ENCODE measurements around the gene LY6G6C. TPM values are rescaled to one million over a fixed set of nuclear protein-coding genes. Genes with fewer than 3 reads are reported as not detected.

LY6G6C gene
- total RNA-seq, 4 donors from 2014 or later, result not detected

DNA sequence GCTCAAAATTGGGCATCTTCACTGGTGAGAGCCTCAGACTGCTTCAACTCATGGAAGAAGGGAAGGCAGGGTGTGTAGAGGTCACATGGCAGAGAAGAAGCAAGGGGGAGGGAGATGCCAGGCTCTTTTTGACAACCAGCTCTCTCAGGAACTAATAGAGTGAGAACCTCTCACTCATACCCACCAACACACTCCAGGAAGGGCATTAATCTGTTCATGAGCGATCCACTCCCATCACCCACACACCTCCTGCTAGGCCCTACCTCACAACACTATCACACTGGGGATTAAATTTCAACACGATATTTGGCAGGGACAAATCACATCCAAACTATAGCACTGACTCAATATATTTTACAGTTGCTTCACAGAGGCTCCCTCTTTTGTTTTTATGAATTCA, 20.3 kb upstream of the LY6G6C start:
- no peak for TF ChIP-seq EP300 (IDR thresholded peaks at IDR 0.05)
- TF ChIP-seq POLR2A (IDR thresholded peaks at IDR 0.05; ENCODE audit: low read depth), result no peak
- no peak overlapping the region for H3K4me3 ChIP-seq
- WGBS, result 90% methylated on average over 2 of the region's 2 CpGs
- H3K4me1 ChIP-seq, result peaks cover 25 to 41% (median 37%) of the 10 kb centered on the region in 4 donors
- intact Hi-C loops (cut with DNase I), result no loop called here
- H3K36me3 ChIP-seq, result peaks cover 0 to 8% (median 0%) of the 10 kb centered on the region in 4 donors
- DNase-seq (ENCODE audit: extremely low spot score), result no peak
- H3K27ac ChIP-seq (replicated peaks in 1 of 4), result no peak overlapping the region
- H3K27me3 ChIP-seq, result no peaks in the 10 kb centered on the region
- no peaks in the 10 kb centered on the region for H3K9me3 ChIP-seq

GRCh38 chr6:31740397-31741223, 19.1 kb upstream of the LY6G6C start:
- intact Hi-C loops (cut with DNase I), result no loop called here
- peaks cover 29 to 41% (median 38%) of the 10 kb centered on the region in 4 donors for H3K4me1 ChIP-seq
- peaks cover 0 to 8% (median 0%) of the 10 kb centered on the region in 4 donors for H3K36me3 ChIP-seq
- peak overlapping the region; percentile 48 to 73 (median 68) for H3K27ac ChIP-seq (replicated peaks in 1 of 4)
- TF ChIP-seq EP300 (IDR thresholded peaks at IDR 0.05) (no peak), POLR2AphosphoS5 (IDR thresholded peaks at IDR 0.05) (no peak), POLR2A (IDR thresholded peaks at IDR 0.05; ENCODE audit: low read depth) (no peak)
- TF ChIP-seq, protein P1, sequence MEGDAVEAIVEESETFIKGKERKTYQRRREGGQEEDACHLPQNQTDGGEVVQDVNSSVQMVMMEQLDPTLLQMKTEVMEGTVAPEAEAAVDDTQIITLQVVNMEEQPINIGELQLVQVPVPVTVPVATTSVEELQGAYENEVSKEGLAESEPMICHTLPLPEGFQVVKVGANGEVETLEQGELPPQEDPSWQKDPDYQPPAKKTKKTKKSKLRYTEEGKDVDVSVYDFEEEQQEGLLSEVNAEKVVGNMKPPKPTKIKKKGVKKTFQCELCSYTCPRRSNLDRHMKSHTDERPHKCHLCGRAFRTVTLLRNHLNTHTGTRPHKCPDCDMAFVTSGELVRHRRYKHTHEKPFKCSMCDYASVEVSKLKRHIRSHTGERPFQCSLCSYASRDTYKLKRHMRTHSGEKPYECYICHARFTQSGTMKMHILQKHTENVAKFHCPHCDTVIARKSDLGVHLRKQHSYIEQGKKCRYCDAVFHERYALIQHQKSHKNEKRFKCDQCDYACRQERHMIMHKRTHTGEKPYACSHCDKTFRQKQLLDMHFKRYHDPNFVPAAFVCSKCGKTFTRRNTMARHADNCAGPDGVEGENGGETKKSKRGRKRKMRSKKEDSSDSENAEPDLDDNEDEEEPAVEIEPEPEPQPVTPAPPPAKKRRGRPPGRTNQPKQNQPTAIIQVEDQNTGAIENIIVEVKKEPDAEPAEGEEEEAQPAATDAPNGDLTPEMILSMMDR (IDR thresholded peaks at IDR 0.05), result no peak
- peak overlapping the region; percentile 69 to 78 (median 73) for H3K4me3 ChIP-seq
- 22% methylated on average over 29 of the region's 29 CpGs for WGBS
- DNase-seq (ENCODE audit: extremely low spot score), result no peak
- H3K9me3 ChIP-seq, result no peaks in the 10 kb centered on the region
- no peaks in the 10 kb centered on the region for H3K27me3 ChIP-seq

DNA sequence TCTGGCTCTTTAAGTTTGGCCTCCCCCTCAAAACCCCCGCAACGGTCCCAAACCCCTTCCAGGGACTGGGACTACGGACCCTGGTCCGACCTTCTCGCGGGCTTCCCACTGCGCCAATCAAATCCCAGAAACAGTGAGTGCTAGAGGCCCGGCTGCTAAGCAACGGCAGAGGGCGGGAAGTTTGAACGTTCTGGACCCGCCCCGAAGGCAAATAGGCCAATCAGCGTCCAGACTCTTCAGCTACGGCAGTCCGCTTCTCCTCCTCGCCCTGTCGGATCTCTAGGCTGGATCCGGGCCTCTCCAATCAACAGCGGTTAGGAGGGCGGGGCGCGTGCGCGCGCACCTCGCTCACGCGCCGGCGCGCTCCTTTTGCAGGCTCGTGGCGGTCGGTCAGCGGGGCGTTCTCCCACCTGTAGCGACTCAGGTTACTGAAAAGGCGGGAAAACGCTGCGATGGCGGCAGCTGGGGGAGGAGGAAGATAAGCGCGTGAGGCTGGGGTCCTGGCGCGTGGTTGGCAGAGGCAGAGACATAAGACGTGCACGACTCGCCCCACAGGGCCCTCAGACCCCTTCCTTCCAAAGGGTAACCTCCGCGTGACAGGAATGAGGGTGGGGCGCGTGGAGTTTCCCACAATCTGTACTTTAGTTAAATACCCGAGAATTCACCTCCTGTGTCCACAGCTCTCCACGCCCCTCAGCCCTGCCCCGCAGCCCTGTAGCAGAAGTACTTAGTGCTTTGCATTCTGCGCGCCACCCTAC, 18.3 kb upstream of the LY6G6C start, which contains the start of gene MSH5:
MSH5 (plus strand) TSS at position 367 of the 758 bp plus-strand sequence. CDS start 462 bp downstream, outside the sequence.
- TF ChIP-seq, protein P1 (IDR thresholded peaks at IDR 0.05), result peak in 1 of 3 experiments; percentile 12
- TF ChIP-seq POLR2A (IDR thresholded peaks at IDR 0.05; ENCODE audit: low read depth) (no peak), POLR2AphosphoS5 (IDR thresholded peaks at IDR 0.05) (peak; percentile 84 to 88)
- Histone ChIP-seq H3K27ac (replicated peaks in 1 of 4) (peak within 1 kb of the TSS; percentile 48 to 90 (median 78)), H3K27me3 (no peaks in the 10 kb centered on the region), H3K36me3 (peaks cover 0 to 8% (median 0%) of the 10 kb centered on the region in 4 donors), H3K4me3 (peak within 1 kb of the TSS; percentile 69 to 78 (median 73)), H3K9me3 (no peaks in the 10 kb centered on the region), H3K4me1 (peaks cover 29 to 47% (median 43%) of the 10 kb centered on the region in 4 donors)
- peak; percentile 100 for DNase-seq (ENCODE audit: extremely low spot score)
- intact Hi-C loops (cut with DNase I), result loop anchor here (5.0 kb wide), 1 partner anchor 57 kb away; the partner anchor contains the start of gene VARS1
- 2% methylated on average over 13 of the region's 58 CpGs for WGBS

GRCh38 chr6:31737991-31738979, 16.7 kb upstream of the LY6G6C start:
- peaks cover 8 to 19% (median 9%) of the 10 kb centered on the region in 4 donors for H3K36me3 ChIP-seq
- intact Hi-C loops (cut with DNase I), result loop anchor here (5.0 kb wide), 1 partner anchor 59 kb away; the partner anchor contains the start of gene VARS1
- peaks cover 43 to 62% (median 58%) of the 10 kb centered on the region in 4 donors for H3K4me1 ChIP-seq
- peak overlapping the region; percentile 86 to 93 (median 90) for H3K27ac ChIP-seq (replicated peaks in 1 of 4)
- H3K4me3 ChIP-seq, result no peak overlapping the region
- TF ChIP-seq POLR2AphosphoS5 (IDR thresholded peaks at IDR 0.05), result peak; percentile 44 to 64
- TF ChIP-seq, protein P1 (IDR thresholded peaks at IDR 0.05), result no peak
- no peaks in the 10 kb centered on the region for H3K27me3 ChIP-seq
- DNase-seq (ENCODE audit: extremely low spot score), result no peak
- H3K9me3 ChIP-seq, result no peaks in the 10 kb centered on the region
- WGBS, result 23% methylated on average over 6 of the region's 6 CpGs
